NCI-H2107 treated with DMSO at 0.1 percent for 48 hours (cell line): ENCODE data around the gene OR5B12.
"Not testable (repeated sequence)": the region's sequence is repeated elsewhere in the genome, so short reads cannot be mapped to it uniquely, and the experiment has no call there.

Source experiments
- DNase-seq: peaks from one replicate; lab custom pipeline; 2025; ENCODE audit not compliant: unreplicated experiment; lab: John Stamatoyannopoulos, UW

OR5B12 gene

GRCh38 chr11:58442136-58442535, at the start of gene OR5B12:
TSS of gene OR5B12 (minus strand) at chr11:58442236. CDS start at chr11:58440151, 2,085 bp downstream.
- DNase-seq, result no peak

- DNase-seq, result no peak
These were observed 48.8 kb upstream of the OR5B12 start for GRCh38 chr11:58490827-58491226.

GRCh38 chr11:58487170-58487569, 45.1 kb upstream of the OR5B12 start:
- DNase-seq, result no peak

GRCh38 chr11:58485961-58486360, 43.9 kb upstream of the OR5B12 start:
- no peak for DNase-seq

GRCh38 chr11:58471892-58472291, 29.9 kb upstream of the OR5B12 start:
- DNase-seq, result no peak

GRCh38 chr11:58466293-58466692, 24.3 kb upstream of the OR5B12 start:
- DNase-seq, result no peak

- no peak for DNase-seq
These were observed 23.7 kb upstream of the OR5B12 start for GRCh38 chr11:58465690-58466089.

- DNase-seq, result no peak
These were observed 9.5 kb upstream of the OR5B12 start for GRCh38 chr11:58451585-58451984.

GRCh38 chr11:58446294-58446693, 4.3 kb upstream of the OR5B12 start:
- DNase-seq, result no peak

- no peak for DNase-seq
These were observed 2.3 kb upstream of the OR5B12 start for GRCh38 chr11:58444300-58444699.

GRCh38 chr11:58438486-58438885, 3.5 kb downstream of the OR5B12 start:
- no peak for DNase-seq

GRCh38 chr11:58434217-58434616, 7.8 kb downstream of the OR5B12 start:
- no peak for DNase-seq

- DNase-seq, result no peak
These were observed 8.3 kb downstream of the OR5B12 start for GRCh38 chr11:58433638-58434203.

- no peak for DNase-seq
These were observed 12.8 kb downstream of the OR5B12 start for GRCh38 chr11:58429273-58429672.

GRCh38 chr11:58428021-58428420, 14.0 kb downstream of the OR5B12 start, which contains the start of gene OR5B2:
TSS of gene OR5B2 (minus strand) at chr11:58428121. CDS start at chr11:58423261, 4,860 bp downstream.
- DNase-seq, result no peak

GRCh38 chr11:58406774-58407173, 35.3 kb downstream of the OR5B12 start, which contains the start of gene OR5B3:
TSS of gene OR5B3 (minus strand) at chr11:58406874. CDS start at chr11:58403409, 3,465 bp downstream.
- DNase-seq, result no peak

- DNase-seq, result not testable (repeated sequence)
These were observed 42.4 kb downstream of the OR5B12 start for GRCh38 chr11:58399622-58400021.

GRCh38 chr11:58395581-58395980, 46.5 kb downstream of the OR5B12 start:
- no peak for DNase-seq

- no peak for DNase-seq
These were observed 47.8 kb downstream of the OR5B12 start for GRCh38 chr11:58394195-58394594.

- DNase-seq, result no peak
These were observed 49.3 kb downstream of the OR5B12 start for GRCh38 chr11:58392746-58393145.

- DNase-seq, result no peak
These were observed 50.2 kb downstream of the OR5B12 start for GRCh38 chr11:58391879-58392278.

GRCh38 chr11:58390551-58391063, 51.4 kb downstream of the OR5B12 start:
- no peak for DNase-seq
